ENCODE measurements around the gene FOXC1.

GRCh38 chr6:1569377-1569776, 40.3 kb upstream of the FOXC1 start:
- no peak for TF ChIP-seq POLR2A (IDR thresholded peaks at IDR 0.05; ENCODE audit: low read depth, low read length)
- TF ChIP-seq TAF1 (IDR thresholded peaks at IDR 0.05; ENCODE audit: low read depth, low read length), result no peak
- TF ChIP-seq POLR2AphosphoS5 (IDR thresholded peaks at IDR 0.05; ENCODE audit: low read depth, low read length), result no peak
- TF ChIP-seq SPI1 (IDR thresholded peaks at IDR 0.05; ENCODE audit: low read depth, low read length), result no peak
- TF ChIP-seq POU2F2 (IDR thresholded peaks at IDR 0.05; ENCODE audit: low read depth, low read length), result no peak
- TF ChIP-seq PAX5 (IDR thresholded peaks at IDR 0.05; ENCODE audit: insufficient read depth, low read length, severe bottlenecking), result no peak

Data from GM12891 (cell line).